HepG2 (cell line): Measurements from ENCODE around the gene DOK5. TPM values are rescaled to one million over a fixed set of nuclear protein-coding genes. Genes with fewer than 3 reads are reported as not detected.

ENCODE experiments used
- ATAC-seq: fragments of 200-7000 bp; cut with Tn5 transposase; 3 replicates; pipeline ENCODE4 v1.9.1; 2020; ENCODE audit warnings: mild to moderate bottlenecking, moderate library complexity
- BruUV-seq: library from RNA; stranded (reverse); fragments of 400-500 nt; replicated peaks from 2 replicates; lab custom pipeline; 2021; lab: Mats Ljungman, UMichigan
- CTCF ChIA-PET: fragments of 300-600 bp; formaldehyde crosslinking; extraction: SDS; loops from one replicate; lab custom pipeline; 2021; ENCODE audit warnings: low total read pairs, inconsistent platforms, low intra/inter-chr PET ratio; lab: Yijun Ruan, JAX
- POLR2A ChIA-PET: fragments of 350-600 bp; sonication (Branson Sonifier 250); formaldehyde crosslinking; loops from one replicate; lab custom pipeline; 2020; ENCODE audit warnings: antibody characterized with exemption, inconsistent platforms; lab: Yijun Ruan, JAX
- DNase-seq: peaks from one replicate; pipeline ENCODE4 v3.0.0-alpha.2; 2015; ENCODE audit warnings: low spot score
- FAIRE-seq: peaks from 3 replicates; lab custom pipeline; 2011; peaks lifted over from hg19 to GRCh38; lab: Jason Lieb, UNC
- H2AFZ ChIP-seq: one replicate; pipeline ENCODE4 v1.6.1; 2011; ENCODE audit warnings: low read length, inconsistent platforms
- H3K27ac ChIP-seq: fragments of 300-600 bp; 3 replicates; pipeline ENCODE4 v1.8.0; 2011; ENCODE audit warnings: mixed run types, mild to moderate bottlenecking, mixed read lengths, low read length, inconsistent platforms; ENCODE audit not compliant: insufficient read depth; ENCODE audit errors: extremely low read length
- H3K27me3 ChIP-seq, 2 experiments: fragments of 200-600 bp in 1 of 2; 2 replicates in 1 of 2; 3 replicates in 1 of 2; pipeline versions ENCODE4 v1.6.0 to v1.8.0; 2011; ENCODE audit warnings: low read length in 2 of 2, mild to moderate bottlenecking in 2 of 2, moderate library complexity in 2 of 2, inconsistent platforms in 1 of 2; ENCODE audit not compliant: insufficient read depth in 2 of 2, control insufficient read depth in 1 of 2
- H3K36me3 ChIP-seq, 2 experiments: fragments of 200-600 bp in 1 of 2; replicated peaks in 1 of 2; 2 replicates in 1 of 2; 3 replicates in 1 of 2; pipeline versions ENCODE4 v1.5.1 to v1.8.0; 2011; ENCODE audit warnings: low read length in 2 of 2, inconsistent platforms in 1 of 2; ENCODE audit not compliant: insufficient read depth in 2 of 2, control insufficient read depth in 1 of 2
- H3K4me1 ChIP-seq: 2 replicates; pipeline ENCODE4 v1.5.1; 2012; ENCODE audit warnings: low read length, inconsistent platforms; ENCODE audit not compliant: insufficient read depth
- H3K4me2 ChIP-seq: 2 replicates; pipeline ENCODE4 v1.6.0; 2011; ENCODE audit warnings: low read depth, low read length, inconsistent platforms
- H3K4me3 ChIP-seq, 3 experiments: fragments of 200-600 bp in 1 of 3; sonication (generic), shearing (Covaris generic) in 1 of 3; replicated peaks in 1 of 3; 2 replicates each; pipeline ENCODE4 v1.5.1; 2011 to 2016; ENCODE audit warnings: low read length in 3 of 3, inconsistent platforms in 2 of 3, low read depth in 2 of 3, mild to moderate bottlenecking in 2 of 3, control low read depth in 1 of 3, mixed read lengths in 1 of 3; ENCODE audit not compliant: insufficient read depth in 1 of 3
- H3K79me2 ChIP-seq: one replicate; pipeline ENCODE4 v1.6.1; 2011; ENCODE audit warnings: low read length, inconsistent platforms; ENCODE audit not compliant: insufficient read depth
- H3K9ac ChIP-seq: 2 replicates; pipeline ENCODE4 v1.6.0; 2011; ENCODE audit warnings: mild to moderate bottlenecking, low read depth, low read length, inconsistent platforms; ENCODE audit not compliant: insufficient read depth
- H3K9me3 ChIP-seq: 2 replicates; pipeline ENCODE4 v1.5.1; 2012; ENCODE audit warnings: mild to moderate bottlenecking, low read length
- H4K20me1 ChIP-seq: 2 replicates; pipeline ENCODE4 v1.6.0; 2011; ENCODE audit warnings: inconsistent platforms, mild to moderate bottlenecking, low read length, moderate library complexity; ENCODE audit not compliant: insufficient read depth
- E2F1 ChIP-seq: sonication (generic); formaldehyde crosslinking; IDR thresholded peaks from 2 replicates; pipeline ENCODE4 v1.5.0; 2020; ENCODE audit warnings: missing genetic modification reagents
- KLF9 ChIP-seq: IDR thresholded peaks from 2 replicates; pipeline ENCODE4 v1.6.1; 2016; ENCODE audit warnings: low read depth
- POLR2G ChIP-seq: fragments of 200-400 bp; formaldehyde crosslinking; IDR thresholded peaks from 2 replicates; pipeline ENCODE4 v1.6.1; 2018; ENCODE audit warnings: mild to moderate bottlenecking, low read depth, low read length, moderate library complexity
- PREB ChIP-seq: sonication (generic); formaldehyde crosslinking; IDR thresholded peaks from 2 replicates; pipeline ENCODE4 v1.4.0; 2020; ENCODE audit warnings: missing genetic modification reagents
- RERE ChIP-seq: IDR thresholded peaks from 2 replicates; pipeline ENCODE4 v1.6.1; 2016; ENCODE audit warnings: low read depth, missing genetic modification reagents, missing compliant biosample characterization
- RORA ChIP-seq: sonication (generic); formaldehyde crosslinking; IDR thresholded peaks from 2 replicates; pipeline ENCODE4 v1.5.0; 2020; ENCODE audit warnings: mild to moderate bottlenecking, missing genetic modification reagents, moderate library complexity
- SIN3B ChIP-seq: fragments of 150-350 bp; IDR thresholded peaks from 2 replicates; pipeline ENCODE4 v1.6.1; 2014; ENCODE audit warnings: low read length
- SOX5 ChIP-seq: IDR thresholded peaks from 2 replicates; pipeline ENCODE4 v1.6.1; 2016; ENCODE audit warnings: borderline replicate concordance
- TCF7L2 ChIP-seq: IDR thresholded peaks from 2 replicates; pipeline ENCODE4 v1.6.1; 2011; ENCODE audit warnings: mild to moderate bottlenecking, low read depth, low read length, moderate library complexity
- TOPORS ChIP-seq: sonication (generic); formaldehyde crosslinking; IDR thresholded peaks from 2 replicates; pipeline ENCODE4 v1.8.0; 2023; ENCODE audit warnings: mild to moderate bottlenecking, missing genetic modification reagents
- ZFY ChIP-seq: sonication (generic); formaldehyde crosslinking; IDR thresholded peaks from 2 replicates; pipeline ENCODE4 v1.4.0; 2020; ENCODE audit warnings: missing genetic modification reagents
- ZNF75D ChIP-seq: sonication (generic); formaldehyde crosslinking; IDR thresholded peaks from 2 replicates; pipeline ENCODE4 v1.8.1; 2023; ENCODE audit warnings: missing genetic modification reagents, mild to moderate bottlenecking, borderline replicate concordance
- ZNF777 ChIP-seq: sonication (generic); formaldehyde crosslinking; IDR thresholded peaks from 2 replicates; pipeline ENCODE4 v1.4.0; 2020; ENCODE audit warnings: missing genetic modification reagents
- WGBS: methylation state at CpG from one replicate; pipeline ENCODE4 v1.1.6; 2017; ENCODE audit warnings: low lambda C conversion rate; 5-methylcytosine and 5-hydroxymethylcytosine counted together
- in situ Hi-C: cut with HindIII; loops from 2 replicates; pipeline ENCODE4 v1.10.0; 2017; ENCODE audit warnings: low pct_unique_long_range_greater_than_20kb; ENCODE audit not compliant: extremely low pct_ligation_motif_present
- intact Hi-C: fragments of 100-400 bp; cut with micrococcal nuclease; formaldehyde crosslinking; loops from one replicate; pipeline ENCODE4 v1.10.0; 2022; ENCODE audit not compliant: unreplicated experiment
- polyA plus RNA-seq, 8 experiments: library from polyadenylated mRNA; depleted of rRNA in 3 of 8; stranded (reverse) in 7 of 8; unstranded in 1 of 8; fragments of >200 nt; fragmentation: Illumina TruSeq in 4 of 8; extraction: Trizol in 4 of 8; gene quantifications; 2 replicates each; pipeline versions ENCODE4 v1.2.1 to v1.2.3, GENCODE V29; 2011 to 2016; ENCODE audit warnings: low read depth in 4 of 8, missing spikeins in 1 of 8, mixed read lengths in 1 of 8; ENCODE audit not compliant: insufficient read depth in 1 of 8
- total RNA-seq, 5 experiments: library from RNA; depleted of rRNA; stranded (reverse); fragments of >200 nt; fragmentation: Illumina TruSeq; extraction: Trizol; gene quantifications; 2 replicates each; pipeline ENCODE4 v1.2.3, GENCODE V29; 2016; ENCODE audit warnings: low read depth in 1 of 5

The DOK5 gene
- total and polyA plus RNA-seq, 2 of the 13 experiments (the other 11 are each of a cell fraction or from before 2014, with no cell fraction given), result not detected

GRCh38 chr20:54665812-54666211, 190.4 kb downstream of the DOK5 start:
- no TSS peak for BruUV-seq
- intact Hi-C loops (loop anchor here (5.0 kb wide), 1 partner anchor 1581 kb away; the partner anchor contains the start of gene MC3R), in situ Hi-C loops (loop anchor here (25.0 kb wide), 1 partner anchor 1896 kb away; no protein-coding TSS in a partner anchor)
- Histone ChIP-seq H2AFZ (no peak overlapping the region), H3K9me3 (no peaks in the 10 kb centered on the region), H3K79me2 (no peaks in the 10 kb centered on the region), H3K4me2 (no peak overlapping the region), H3K4me1 (peaks cover 5% of the 10 kb centered on the region; the same call in 1 of the 2 replicates), H3K9ac (no peak overlapping the region), H3K27ac (no peak overlapping the region), H3K4me3 (no peak overlapping the region), H3K27me3 (peaks cover 0 to 12% of the 10 kb centered on the region in 2 experiments; a peak in 2 of 5 replicates), H4K20me1 (no peaks in the 10 kb centered on the region), H3K36me3 (no peaks in the 10 kb centered on the region)
- DNase-seq (no peak), FAIRE-seq (no peak), ATAC-seq (no peak)
- CTCF ChIA-PET, result no interaction called here
- no peak for TF ChIP-seq KLF9 (CRISPR knock-in tag)
- no peak for TF ChIP-seq ZFY
- TF ChIP-seq RORA (CRISPR knock-in tag), result no peak
- no peak for TF ChIP-seq ZNF777 (CRISPR knock-in tag)
- TF ChIP-seq POLR2G, result no peak
- TF ChIP-seq TOPORS (CRISPR knock-in tag), result no peak
- no peak for TF ChIP-seq PREB (CRISPR knock-in tag)
- TF ChIP-seq E2F1 (CRISPR knock-in tag), result no peak
- no peak for TF ChIP-seq SOX5
- no peak for TF ChIP-seq SIN3B
- TF ChIP-seq ZNF75D, result no peak
- TF ChIP-seq TCF7L2, result no peak
- no peak for TF ChIP-seq RERE (CRISPR knock-in tag)
- 4% methylated on average over 1 of the region's 1 CpG for WGBS
- POLR2A ChIA-PET, result no interaction called here
